Right lobe of liver (tissue), 4 donors: ENCODE data around the gene ACTL8.

Source experiments
- CTCF ChIP-seq, 4 donors: fragments of 200-600 bp in 3 of 4; fragments of 450-650 bp in 1 of 4; IDR thresholded peaks; one replicate each; pipeline versions ENCODE4 v1.5.1 to v1.8.0; 2016 to 2022; ENCODE audit warnings: antibody characterized with exemption in 4 of 4, mild to moderate bottlenecking in 2 of 4
- POLR2A ChIP-seq: fragments of 450-650 bp; IDR thresholded peaks from one replicate; pipeline ENCODE4 v1.6.1; 2017; ENCODE audit warnings: antibody characterized with exemption, mild to moderate bottlenecking
- donor health status: DM: no; HTN: no; CAD: no.
- donor health status: DM: no; HTN: no; CAD: no.
- donor health status: DM: no; HTN: yes; CAD: no.

GRCh38 chr1:17875882-17876280 lies 120.7 kb downstream of the ACTL8 start:
- TF ChIP-seq CTCF (IDR thresholded peaks at IDR 0.05) (no peak), POLR2A (no peak)
